HG03095 (cell line): ENCODE data around the gene ROR1.
"Not testable (repeated sequence)": the region's sequence is repeated elsewhere in the genome, so short reads cannot be mapped to it uniquely, and the experiment has no call there.

Experiments used
- ATAC-seq: cut with Tn5 transposase; IDR thresholded peaks from one replicate; pipeline ENCODE4 v1.9.1; 2021; ENCODE audit warnings: moderate library complexity; ENCODE audit not compliant: unreplicated experiment

The ROR1 gene

DNA sequence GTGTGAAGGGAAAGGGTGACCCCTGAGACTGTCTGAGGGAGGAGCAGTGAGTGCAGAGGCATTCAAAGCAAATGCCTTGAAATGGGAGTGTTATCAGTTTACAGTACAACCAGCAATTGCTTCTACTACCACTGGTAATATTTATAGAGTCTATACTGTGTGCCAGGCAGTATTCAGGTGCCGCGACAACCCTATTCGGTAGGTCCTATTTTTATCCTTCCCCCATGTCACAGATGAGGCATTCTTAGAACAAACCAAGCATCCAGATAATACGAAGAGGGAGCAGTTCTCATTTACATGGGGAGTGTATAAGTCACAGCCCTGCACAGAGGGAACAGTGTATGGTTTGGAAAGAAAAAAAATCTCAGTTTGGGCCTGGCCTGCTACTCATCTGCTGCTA is 18.3 kb downstream of the ROR1 start:
- no peak for ATAC-seq

DNA sequence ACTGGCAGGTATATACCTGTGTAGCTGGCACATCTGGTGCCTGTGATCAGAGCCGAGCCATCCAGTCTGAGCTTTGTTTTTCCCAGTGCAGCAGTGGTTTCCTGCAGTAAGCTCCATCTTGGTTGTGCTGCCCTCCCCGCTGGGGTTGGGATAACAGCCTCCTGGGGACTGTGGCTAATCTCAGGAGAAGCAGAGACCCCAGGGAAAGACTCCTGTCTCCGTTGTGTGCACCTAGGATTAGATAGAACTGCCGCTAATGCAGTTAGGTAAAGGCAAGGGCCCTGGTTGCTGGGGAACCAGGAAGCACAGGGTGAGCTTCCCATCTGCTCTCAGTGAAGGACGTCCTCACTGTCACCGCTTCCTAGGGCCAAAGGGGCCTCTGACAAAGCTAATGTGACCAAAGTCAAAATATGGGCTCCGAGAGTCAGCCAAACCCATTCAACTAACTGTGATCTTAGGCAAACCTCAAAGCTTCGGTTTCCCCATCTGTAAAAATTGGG is 20.0 kb downstream of the ROR1 start:
- no peak for ATAC-seq

DNA sequence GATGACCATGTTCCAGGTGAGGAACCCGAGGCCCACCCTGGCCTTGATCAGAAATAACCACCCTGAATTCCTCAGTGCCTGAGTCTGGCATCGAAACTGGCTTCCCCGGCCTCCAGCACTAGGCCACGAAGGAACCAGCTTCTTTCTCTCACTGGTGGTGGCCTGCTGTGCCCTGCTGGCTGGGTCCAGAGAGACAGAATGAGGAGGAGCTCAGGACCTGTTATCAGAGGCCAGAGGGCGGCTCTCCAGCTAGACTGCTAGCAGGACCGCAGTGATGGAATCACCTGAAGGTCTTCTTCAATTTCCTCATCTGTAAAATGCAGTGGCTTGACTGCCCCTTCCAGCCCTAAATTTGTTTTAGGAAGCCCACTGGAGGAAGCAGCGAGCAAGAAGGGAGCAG is 20.5 kb downstream of the ROR1 start:
- ATAC-seq: no peak

DNA sequence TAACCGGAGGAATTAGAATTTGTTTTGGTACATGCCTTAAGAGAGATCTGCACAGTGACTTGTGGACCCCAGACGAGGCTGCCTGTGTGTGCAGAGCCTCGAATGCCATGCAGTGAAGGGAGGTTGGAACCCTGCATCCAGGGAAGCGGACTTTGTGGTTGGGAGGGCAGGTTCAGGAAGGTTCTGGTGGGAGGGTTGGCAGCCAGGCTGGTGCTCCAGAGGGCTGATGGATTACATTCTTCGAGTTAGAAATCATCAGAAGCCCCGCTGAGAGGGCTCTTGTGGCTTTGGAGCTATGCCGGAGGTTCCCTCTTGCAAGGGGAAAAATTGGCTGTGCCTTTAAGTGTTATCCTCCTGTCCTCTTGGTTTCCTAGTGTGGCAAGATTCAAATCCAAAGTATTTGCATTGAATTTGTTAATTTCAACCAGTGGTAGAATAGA is 21.1 kb downstream of the ROR1 start:
- ATAC-seq: no peak

DNA sequence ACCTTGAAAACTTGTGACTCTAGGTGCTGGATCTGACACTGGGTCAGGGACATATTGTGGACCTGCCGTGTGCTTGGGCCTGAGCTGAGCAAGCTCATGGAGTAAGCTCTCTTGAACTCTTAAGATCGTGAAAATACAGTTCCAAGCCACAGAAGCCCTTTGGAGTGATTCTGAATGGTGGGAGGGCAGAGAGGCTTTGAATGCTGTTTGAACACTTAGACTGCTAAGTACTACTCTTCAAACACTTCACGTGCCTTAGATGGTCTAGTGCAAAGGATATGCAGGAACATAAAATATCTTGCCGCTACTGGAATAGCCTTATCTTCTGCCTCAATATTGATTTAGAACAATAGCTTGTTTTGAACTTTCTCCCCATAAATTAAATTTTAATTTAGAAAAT is 21.6 kb downstream of the ROR1 start:
- ATAC-seq: no peak

DNA sequence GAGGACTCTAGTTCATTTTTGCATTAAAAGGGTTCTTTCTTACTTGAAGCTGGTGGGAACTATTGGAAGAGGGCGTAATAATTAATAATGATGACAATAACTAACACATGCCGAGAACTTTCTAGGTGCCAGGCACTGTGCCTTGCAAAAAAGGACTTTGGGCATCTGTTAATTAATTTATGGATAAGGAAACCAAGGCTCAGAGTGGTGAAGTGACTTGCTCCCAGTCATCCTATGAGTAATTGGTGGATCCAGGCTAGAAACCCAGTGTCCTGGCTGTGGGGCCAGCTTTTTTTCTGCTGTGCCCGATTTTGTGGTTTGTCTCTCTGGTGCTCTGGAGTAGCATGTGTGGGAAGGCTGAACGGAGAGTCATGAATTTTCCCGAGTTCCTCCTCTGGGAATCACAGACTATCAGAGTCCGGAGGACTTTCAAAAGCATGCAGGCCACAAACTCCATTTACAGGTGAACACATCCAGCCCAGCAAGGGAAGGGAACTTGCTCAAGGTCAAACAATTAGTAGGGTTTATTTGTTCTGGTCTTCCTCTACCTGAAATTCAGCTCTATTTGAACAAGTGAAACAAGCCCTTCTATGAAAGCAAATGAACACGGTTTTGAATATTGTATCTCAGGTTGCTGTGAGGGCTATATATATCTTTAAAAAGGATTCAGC is 23.4 kb downstream of the ROR1 start:
- no peak for ATAC-seq

DNA sequence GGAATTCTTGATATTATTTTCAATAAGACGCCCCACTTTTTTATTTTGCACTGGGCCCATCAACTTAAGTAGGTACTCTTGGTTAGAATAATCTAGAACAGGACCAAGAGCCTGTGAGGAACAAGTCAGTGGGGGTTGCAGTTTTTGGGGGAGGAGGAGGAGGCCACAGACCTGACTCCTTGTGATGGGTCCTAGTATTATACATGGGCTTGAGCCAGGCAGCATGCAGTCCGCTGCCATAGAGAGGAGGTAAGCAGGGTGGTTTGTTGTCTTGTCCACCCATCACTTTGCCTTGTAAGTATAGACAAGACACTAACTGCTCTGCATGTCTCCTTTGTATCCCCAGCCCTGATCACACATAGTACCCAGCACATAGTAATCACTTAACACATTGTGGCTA is 24.5 kb downstream of the ROR1 start:
- ATAC-seq: no peak

DNA sequence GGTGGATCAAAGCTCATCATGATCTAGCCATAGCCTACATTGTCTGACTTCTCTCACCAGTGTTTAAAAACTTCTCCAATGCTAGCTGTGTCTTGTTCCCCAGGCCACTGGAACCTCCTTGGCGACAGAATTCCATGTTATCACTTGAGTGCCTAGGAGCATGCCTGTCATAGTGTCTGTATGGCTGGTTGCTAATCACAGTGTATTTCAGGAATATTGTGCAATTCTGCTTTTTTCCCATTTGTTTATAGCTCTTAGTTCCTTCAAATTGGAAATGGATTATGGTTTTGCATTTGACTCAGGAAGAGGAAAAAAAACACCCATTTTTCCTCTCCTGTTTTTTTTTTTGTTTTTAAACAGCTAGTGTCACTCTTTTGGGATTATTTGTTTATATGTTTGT is 25.5 kb downstream of the ROR1 start:
- no peak for ATAC-seq

DNA sequence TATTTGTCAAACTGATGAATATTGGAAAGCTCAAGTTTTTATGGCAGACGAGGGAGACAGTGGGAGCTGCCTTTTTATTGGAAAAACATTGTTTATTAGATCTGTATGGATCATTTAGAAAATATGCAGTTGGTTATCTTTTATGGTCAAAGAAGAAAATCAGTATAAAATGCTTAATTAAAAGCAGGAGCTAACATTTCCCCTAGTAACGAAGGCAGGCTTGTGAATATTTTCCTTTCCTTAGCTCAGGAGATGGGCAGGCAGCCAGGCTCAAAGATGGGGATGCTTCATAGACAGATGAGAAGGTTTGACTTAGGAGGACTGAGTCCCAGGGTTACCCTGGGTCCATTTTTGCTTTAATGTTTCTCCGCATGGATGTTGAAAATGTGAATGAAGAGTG is 26.0 kb downstream of the ROR1 start:
- no peak for ATAC-seq

DNA sequence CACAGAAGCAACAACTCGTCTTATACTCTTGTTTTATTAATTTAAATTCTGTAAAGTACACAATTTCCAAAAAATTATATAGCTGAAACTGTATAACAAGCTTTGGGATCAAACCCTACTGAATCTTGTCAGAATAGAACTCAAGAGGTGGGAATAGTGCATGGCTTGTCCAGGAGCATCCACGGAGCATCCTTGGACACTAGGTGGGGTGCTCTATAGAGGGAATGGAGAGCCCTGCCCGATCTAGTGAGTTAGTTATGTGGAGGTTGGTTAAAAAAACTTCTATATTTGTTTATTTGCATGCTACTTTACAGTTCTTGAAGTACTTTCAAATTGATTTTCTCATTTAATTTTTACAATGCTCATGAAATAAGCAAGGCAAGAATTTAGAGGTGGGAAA is 28.3 kb downstream of the ROR1 start:
- ATAC-seq: no peak

DNA sequence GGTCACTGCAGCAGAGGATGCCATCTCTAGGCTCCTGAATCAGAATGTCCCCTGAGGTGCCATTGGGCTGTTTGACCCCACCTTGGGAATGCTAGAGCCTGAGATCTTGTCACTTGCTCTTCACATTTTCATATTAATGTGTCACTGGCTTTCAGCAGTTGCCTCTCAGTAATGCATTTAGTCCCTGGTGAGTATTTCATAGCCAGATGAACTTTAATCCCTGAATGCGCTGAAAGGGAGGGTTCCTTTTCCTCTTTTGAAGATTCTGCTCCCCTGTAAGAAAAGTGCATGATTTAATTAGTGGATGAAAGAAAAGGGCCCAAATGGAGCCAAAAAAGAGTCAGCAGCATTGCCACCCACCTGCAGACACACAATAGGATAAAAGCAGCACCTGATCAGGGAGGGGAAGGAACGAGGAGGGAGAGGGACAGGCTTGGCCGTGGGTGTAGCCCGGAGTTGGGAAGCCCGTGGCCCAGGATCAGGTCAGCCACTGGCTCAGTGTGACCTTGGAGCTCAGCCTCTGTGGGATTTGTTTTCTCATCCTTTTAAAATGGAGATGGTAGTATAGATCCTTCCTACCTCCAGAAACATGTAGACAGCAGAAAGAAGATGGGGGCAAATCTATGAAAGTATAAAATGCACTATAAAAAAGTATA is 31.1 kb downstream of the ROR1 start:
- ATAC-seq: no peak

DNA sequence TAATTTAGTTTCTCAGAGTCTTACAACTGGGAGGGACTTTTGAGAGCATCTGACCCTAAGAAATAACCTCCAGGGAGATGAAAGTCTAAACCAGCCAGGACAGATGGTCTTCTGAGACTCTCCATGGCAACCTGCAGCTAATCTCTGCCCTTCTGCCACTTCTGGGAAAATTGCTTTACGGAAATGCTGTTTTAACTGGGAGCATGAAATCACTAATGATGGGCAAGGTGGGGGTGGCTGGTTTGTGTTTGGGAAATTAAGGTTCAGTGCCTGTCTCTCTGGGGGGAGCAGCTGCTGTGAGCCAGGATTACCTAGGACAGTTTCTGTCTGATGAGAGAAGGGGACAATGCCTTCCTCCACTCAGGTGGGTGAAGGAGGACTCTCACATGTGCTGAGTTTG is 33.2 kb downstream of the ROR1 start:
- ATAC-seq: no peak

DNA sequence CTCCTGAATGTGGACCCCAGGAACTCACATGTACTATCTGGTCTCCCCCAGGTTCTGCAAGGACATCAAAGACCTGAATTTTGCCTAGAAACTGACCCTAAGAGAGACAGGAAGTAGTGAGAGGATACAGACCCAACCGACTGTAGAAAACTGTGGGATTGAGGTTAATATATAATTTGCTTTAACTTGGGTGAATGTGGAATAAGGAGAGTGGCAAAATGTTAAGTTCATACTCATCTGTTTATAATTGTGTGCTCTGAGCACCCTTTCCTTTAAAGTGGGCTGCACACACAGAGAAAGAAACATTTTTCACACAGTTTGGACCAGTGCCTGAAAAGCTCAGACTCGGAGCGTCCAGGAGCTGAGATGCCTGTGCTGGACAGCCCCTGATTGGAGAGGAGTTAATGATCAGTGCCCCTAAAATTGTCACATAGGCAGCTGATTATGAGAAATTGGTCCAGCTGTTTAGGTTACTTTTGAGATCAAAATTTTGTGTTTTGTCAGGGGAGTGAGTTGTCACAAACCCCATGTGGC is 37.2 kb downstream of the ROR1 start:
- no peak for ATAC-seq

DNA sequence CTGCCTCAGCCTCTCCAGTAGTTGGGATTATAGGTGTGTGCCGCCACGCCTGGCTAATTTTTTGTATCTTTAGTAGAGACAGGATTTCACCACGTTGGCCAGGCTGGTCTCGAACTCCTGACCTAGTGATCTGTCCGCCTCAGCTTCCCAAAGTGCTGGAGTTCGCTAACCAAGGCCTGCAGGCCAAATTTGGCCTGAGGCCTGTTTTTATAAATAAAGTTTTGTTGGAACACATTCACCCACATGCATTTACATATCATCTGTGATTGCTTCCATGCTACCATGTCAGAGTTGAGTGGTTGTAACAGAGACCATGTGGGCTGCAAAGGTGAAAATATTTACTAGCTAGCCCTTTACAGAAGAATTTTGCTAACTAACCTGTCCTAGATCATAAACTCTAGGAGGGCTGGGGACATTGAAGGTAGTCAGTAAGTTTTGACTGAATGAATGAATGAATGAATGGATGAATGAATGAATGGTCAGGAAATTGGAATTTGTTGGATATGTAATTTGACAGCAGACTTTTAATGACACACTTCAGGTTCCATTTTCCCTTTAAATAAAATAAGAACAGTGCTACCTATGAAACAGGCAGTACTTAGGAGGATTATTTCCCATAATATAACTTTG is 38.4 kb downstream of the ROR1 start:
- no peak for ATAC-seq

DNA sequence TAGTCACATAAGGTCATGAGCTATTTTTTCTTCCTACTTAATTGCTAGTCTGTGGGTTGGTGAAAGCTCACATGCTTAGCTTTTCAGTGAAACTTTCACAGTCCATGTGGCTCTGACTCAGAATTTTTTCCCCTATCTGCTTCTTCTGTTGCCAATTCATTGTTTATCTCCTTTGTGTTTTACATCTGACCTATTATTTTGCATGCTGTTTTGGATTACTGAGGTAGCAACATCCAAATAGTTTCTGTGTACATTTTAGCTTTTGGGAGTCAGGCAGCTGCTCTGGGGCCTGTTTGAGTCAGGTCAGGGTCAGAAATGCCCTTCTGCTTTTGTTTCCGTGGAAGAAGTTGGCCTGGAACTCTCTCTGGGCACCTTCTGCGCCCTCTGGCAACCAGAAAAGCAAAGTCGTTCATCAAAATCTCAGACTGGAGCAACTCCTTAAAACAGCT is 40.0 kb downstream of the ROR1 start:
- ATAC-seq: peak; percentile 68

DNA sequence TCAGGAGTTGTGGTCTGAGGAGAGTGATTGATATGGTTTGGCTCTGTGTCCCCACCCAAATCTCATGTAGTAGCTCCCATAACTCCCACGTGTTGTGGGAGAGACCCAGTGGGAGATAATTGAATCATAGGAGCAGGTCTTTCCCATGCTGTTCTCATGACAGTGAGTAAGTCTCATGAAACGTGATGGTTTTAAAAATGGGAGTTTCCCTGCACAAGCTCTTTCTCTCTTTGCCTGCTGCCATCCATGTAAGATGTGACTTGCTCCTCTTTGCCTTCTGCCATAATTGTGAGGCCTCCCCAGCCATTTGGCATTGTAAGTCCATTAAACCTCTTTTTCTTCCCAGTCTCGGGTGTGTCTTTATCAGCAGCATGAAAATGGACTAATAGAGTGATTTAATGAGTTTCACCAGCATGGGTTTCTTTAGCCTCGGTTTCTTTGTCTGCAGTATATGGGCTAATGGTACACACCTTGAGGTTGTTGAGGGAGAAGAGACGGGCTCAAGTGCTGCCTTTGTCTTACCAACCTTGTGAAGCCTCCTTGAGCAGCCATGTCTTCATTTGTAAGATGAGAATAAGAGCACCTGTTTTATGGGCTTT is 42.5 kb downstream of the ROR1 start:
- not testable (repeated sequence) for ATAC-seq

DNA sequence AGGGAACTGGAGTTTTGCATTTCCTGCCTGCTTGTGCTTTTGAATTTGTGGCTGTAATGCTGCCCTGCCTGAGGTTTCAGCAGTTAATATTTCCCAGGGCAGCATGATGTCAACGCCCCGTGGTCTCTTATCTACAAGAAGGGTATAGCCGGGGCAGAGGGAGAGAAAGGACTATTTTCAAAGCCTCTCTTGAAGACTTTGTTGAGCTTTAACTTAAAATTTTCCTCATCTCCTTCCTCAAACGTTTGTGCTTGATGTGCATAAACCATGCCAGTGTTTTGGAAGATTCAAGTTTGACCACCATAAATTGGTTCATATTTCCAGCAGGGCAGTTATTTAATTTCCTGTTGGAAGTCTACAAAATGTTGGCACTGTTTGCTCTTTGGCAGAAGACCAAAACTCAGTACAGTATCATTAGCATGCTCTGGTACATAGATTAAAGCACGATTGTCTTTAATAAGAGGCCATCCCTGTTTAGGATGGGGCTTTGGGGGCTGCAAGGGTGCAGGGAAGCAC is 43.4 kb downstream of the ROR1 start:
- ATAC-seq: no peak

DNA sequence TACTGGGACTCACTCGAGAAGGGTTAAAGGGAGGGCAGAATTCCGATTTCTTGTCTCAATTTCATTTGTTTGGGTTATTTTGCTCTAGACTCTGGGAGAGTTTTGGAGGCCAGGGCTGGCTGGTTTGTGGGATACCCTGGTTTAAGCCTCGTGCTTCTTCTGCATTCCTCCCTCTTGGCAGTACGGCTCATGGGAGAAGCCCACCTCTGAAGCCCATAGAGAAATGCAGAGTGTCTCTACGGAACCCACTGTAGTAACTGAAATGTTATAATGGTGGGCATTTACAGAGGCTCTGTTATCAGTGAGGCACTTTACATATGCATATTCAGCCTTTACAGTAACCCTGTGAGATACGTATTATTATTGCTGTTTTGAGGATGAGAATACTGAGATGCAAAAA is 43.9 kb downstream of the ROR1 start:
- no peak for ATAC-seq

DNA sequence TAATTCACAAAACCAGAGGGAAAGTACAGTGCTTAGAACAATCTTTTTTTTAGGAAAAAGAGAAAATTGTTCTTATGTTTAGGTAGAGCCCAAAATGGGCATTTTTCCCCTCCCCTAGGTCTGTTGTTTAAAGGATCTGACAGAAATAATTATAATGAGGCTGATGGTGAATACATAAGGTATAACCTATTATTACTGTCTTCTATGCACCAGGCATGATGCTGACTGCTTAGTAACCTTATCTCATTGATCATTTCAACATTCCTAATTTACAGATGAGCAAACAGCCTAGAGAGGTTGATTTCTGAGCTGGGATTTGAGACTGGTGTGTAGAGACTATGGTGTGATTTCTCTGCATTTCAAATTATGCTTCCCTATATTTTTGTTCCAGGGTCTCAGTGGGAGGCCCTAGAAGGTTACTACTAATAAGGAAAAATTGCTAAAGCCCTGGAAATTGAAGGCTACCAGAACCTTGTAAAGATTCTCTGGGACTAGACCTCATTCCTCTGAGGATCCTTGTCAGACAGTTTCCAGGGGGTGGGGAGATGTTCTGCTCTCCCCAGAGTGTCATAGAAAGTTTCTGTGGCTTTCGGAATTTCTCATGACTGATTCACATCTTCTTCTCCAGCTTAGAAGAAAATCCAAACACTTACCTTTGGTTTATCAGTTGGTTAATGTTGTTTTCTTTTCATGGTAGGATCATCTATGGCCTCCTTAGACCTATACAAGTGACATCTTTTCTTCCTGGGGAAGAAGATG is 44.9 kb downstream of the ROR1 start:
- ATAC-seq: no peak

DNA sequence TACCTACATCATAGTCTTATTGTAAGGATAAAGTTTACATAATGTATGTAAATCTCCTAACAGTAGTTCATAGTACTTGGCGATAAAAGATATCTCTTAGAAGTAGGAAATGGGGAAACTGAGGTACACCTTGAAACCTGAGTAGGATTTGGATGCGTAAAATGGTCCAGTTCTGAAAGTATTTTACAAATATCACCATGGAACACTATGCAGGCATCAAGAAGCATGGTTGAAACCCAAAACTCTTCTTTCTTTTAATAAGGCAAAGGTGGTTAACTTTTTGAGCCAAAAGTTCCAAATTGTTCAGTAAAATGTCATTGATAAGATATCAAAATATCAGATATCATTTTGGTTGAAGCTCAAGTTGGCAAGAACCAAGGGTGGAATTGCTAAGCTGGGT is 46.0 kb downstream of the ROR1 start:
- no peak for ATAC-seq
